ENCODE data around the gene ZBTB47.

Gene ZBTB47

GRCh38 chr3:42666577-42666998 lies 13.1 kb downstream of the ZBTB47 start:
- no peak for DNase-seq

GRCh38 chr3:42667096-42667522 lies 13.6 kb downstream of the ZBTB47 start:
- DNase-seq, result no peak

GRCh38 chr3:42667523-42668412 lies 14.3 kb downstream of the ZBTB47 start:
- peak; percentile 51 for DNase-seq

- no peak for DNase-seq
Observed at GRCh38 chr3:42668413-42668760, 14.9 kb downstream of the ZBTB47 start.

GRCh38 chr3:42668793-42669217 lies 15.3 kb downstream of the ZBTB47 start:
- no peak for DNase-seq

GRCh38 chr3:42670051-42670576 lies 16.6 kb downstream of the ZBTB47 start:
- DNase-seq, result no peak

- DNase-seq, result no peak
Observed at GRCh38 chr3:42670670-42671069, 17.2 kb downstream of the ZBTB47 start.

GRCh38 chr3:42672515-42672914 lies 19.0 kb downstream of the ZBTB47 start:
- no peak for DNase-seq

- DNase-seq, result no peak
Observed at GRCh38 chr3:42673082-42673481, 19.6 kb downstream of the ZBTB47 start.

- no peak for DNase-seq
Observed at GRCh38 chr3:42674146-42674545, 20.6 kb downstream of the ZBTB47 start.

GRCh38 chr3:42675909-42676308 lies 22.4 kb downstream of the ZBTB47 start:
- DNase-seq, result no peak

GRCh38 chr3:42678447-42678846 lies 24.9 kb downstream of the ZBTB47 start:
- no peak for DNase-seq

- no peak for DNase-seq
Observed at GRCh38 chr3:42680271-42680670, 26.8 kb downstream of the ZBTB47 start.

GRCh38 chr3:42680806-42681205 lies 27.3 kb downstream of the ZBTB47 start:
- DNase-seq, result no peak

GRCh38 chr3:42681361-42682038 lies 28.0 kb downstream of the ZBTB47 start:
- DNase-seq, result no peak

- DNase-seq, result no peak
Observed at GRCh38 chr3:42682301-42683070, 29.0 kb downstream of the ZBTB47 start.

GRCh38 chr3:42683875-42684598 lies 30.5 kb downstream of the ZBTB47 start:
- DNase-seq, result no peak

- no peak for DNase-seq
Observed at GRCh38 chr3:42684632-42685362, 31.3 kb downstream of the ZBTB47 start.

GRCh38 chr3:42685363-42685881 lies 31.9 kb downstream of the ZBTB47 start, which contains the start of gene KLHL40:
Gene KLHL40 (plus strand): TSS chr3:42685537. CDS start chr3:42685619, 82 bp downstream.
- DNase-seq, result no peak

- no peak for DNase-seq
Observed at GRCh38 chr3:42685891-42686820, 32.7 kb downstream of the ZBTB47 start.

Data from NCI-H1092 (cell line).